Measurements from ENCODE around the gene VIPR2. TPM values are rescaled to one million over a fixed set of nuclear protein-coding genes. Genes with fewer than 3 reads are reported as not detected.

VIPR2 gene
- total RNA-seq (0.91 TPM), polyA plus RNA-seq (ENCODE audit: insufficient read depth, low read depth, low replicate concordance) (1.3 TPM)
- long read RNA-seq, donor 1, result 0 reads
- long read RNA-seq, donor 2, partial matches to known transcripts, result 0 of 1 reads
- long read RNA-seq, donor 2, other reads (novel, unspliced or antisense), result 0 of 1 reads
- long read RNA-seq, donor 3, partial matches to known transcripts, result 0 of 1 reads
- long read RNA-seq, donor 3, other reads (novel, unspliced or antisense), result 0 of 1 reads
- long read RNA-seq, donor 4, result 0 reads
- long read RNA-seq, donor 5, result 0 reads
- long read RNA-seq, donor 6, result 0 reads
- long read RNA-seq, donor 7, partial matches to known transcripts, result 0 of 1 reads
- long read RNA-seq, donor 7, other reads (novel, unspliced or antisense), result 1 of 1 reads
- long read RNA-seq, donor 8, result 0 reads
- long read RNA-seq, donor 9, result 0 reads
- long read RNA-seq, donor 10, result 0 reads

GRCh38 chr7:159144758-159145489, at the start of gene VIPR2:
VIPR2 (minus strand) TSS chr7:159144867; CDS start chr7:159144771, 96 bp downstream.
- peak in 4 of 5 donors; percentile 37 to 71 (median 52) for DNase-seq
- no peak for FAIRE-seq
- H3K27me3 ChIP-seq (ENCODE audit: control insufficient read depth, insufficient read depth, low read length), result peaks cover 10% of the 10 kb centered on the region
- no peak within 1 kb of the TSS for H3K27ac ChIP-seq (ENCODE audit: low read depth in 2 of 2, low read length in 2 of 2)
- peak within 1 kb of the TSS; percentile 52 to 61 (median 59) for H3K4me3 ChIP-seq (ENCODE audit: low read length in 3 of 3)
- no peaks in the 10 kb centered on the region for H3K9me3 ChIP-seq (ENCODE audit: control insufficient read depth in 2 of 3, insufficient read depth in 1 of 3, low read length in 3 of 3)
- intact Hi-C loops (cut with DNase I), result no loop called here
- no peaks in the 10 kb centered on the region for H3K36me3 ChIP-seq (ENCODE audit: control insufficient read depth in 2 of 3, insufficient read depth in 3 of 3, low read length in 3 of 3)
- no peak for TF ChIP-seq CTCF (IDR thresholded peaks at IDR 0.05; ENCODE audit: borderline replicate concordance, extremely low read depth, insufficient read depth)
- H3K9ac ChIP-seq (ENCODE audit: low read length in 3 of 3), result no peak within 1 kb of the TSS
- H3K4me1 ChIP-seq (ENCODE audit: control insufficient read depth in 2 of 3, insufficient read depth in 2 of 3, low read depth in 1 of 3, low read length in 3 of 3), result peaks cover 0 to 4% (median 0%) of the 10 kb centered on the region in 3 donors

- FAIRE-seq (no peak), DNase-seq (peak in 3 of 5 donors; percentile 50 to 60 (median 55))
- H3K4me3 ChIP-seq (ENCODE audit: low read length in 3 of 3), result no peak overlapping the region
- no peak overlapping the region for H3K27ac ChIP-seq (ENCODE audit: low read depth in 2 of 2, low read length in 2 of 2)
- no peak for TF ChIP-seq CTCF (IDR thresholded peaks at IDR 0.05; ENCODE audit: borderline replicate concordance, extremely low read depth, insufficient read depth)
- H3K36me3 ChIP-seq (ENCODE audit: control insufficient read depth in 2 of 3, insufficient read depth in 3 of 3, low read length in 3 of 3), result no peaks in the 10 kb centered on the region
- intact Hi-C loops (cut with DNase I), result no loop called here
- peaks cover 0 to 3% (median 0%) of the 10 kb centered on the region in 3 donors for H3K9me3 ChIP-seq (ENCODE audit: control insufficient read depth in 2 of 3, insufficient read depth in 1 of 3, low read length in 3 of 3)
- H3K27me3 ChIP-seq (ENCODE audit: control insufficient read depth, insufficient read depth, low read length), result no peaks in the 10 kb centered on the region
- H3K4me1 ChIP-seq (ENCODE audit: control insufficient read depth in 2 of 3, insufficient read depth in 2 of 3, low read depth in 1 of 3, low read length in 3 of 3), result peaks cover 0 to 9% (median 0%) of the 10 kb centered on the region in 3 donors
- no peak overlapping the region for H3K9ac ChIP-seq (ENCODE audit: low read length in 3 of 3)
These were observed 49.0 kb upstream of the VIPR2 start for GRCh38 chr7:159193543-159194090.

- H3K27ac ChIP-seq (ENCODE audit: low read depth in 2 of 2, low read length in 2 of 2), result no peak overlapping the region
- TF ChIP-seq CTCF (IDR thresholded peaks at IDR 0.05; ENCODE audit: borderline replicate concordance, extremely low read depth, insufficient read depth), result no peak
- DNase-seq (peak in 2 of 5 donors; percentile 52 to 74), FAIRE-seq (no peak)
- H3K4me1 ChIP-seq (ENCODE audit: control insufficient read depth in 2 of 3, insufficient read depth in 2 of 3, low read depth in 1 of 3, low read length in 3 of 3), result peaks cover 0 to 9% (median 0%) of the 10 kb centered on the region in 3 donors
- peaks cover 0 to 6% (median 3%) of the 10 kb centered on the region in 3 donors for H3K9me3 ChIP-seq (ENCODE audit: control insufficient read depth in 2 of 3, insufficient read depth in 1 of 3, low read length in 3 of 3)
- no peak overlapping the region for H3K4me3 ChIP-seq (ENCODE audit: low read length in 3 of 3)
- intact Hi-C loops (cut with DNase I), result no loop called here
- no peak overlapping the region for H3K9ac ChIP-seq (ENCODE audit: low read length in 3 of 3)
- H3K27me3 ChIP-seq (ENCODE audit: control insufficient read depth, insufficient read depth, low read length), result no peaks in the 10 kb centered on the region
- no peaks in the 10 kb centered on the region for H3K36me3 ChIP-seq (ENCODE audit: control insufficient read depth in 2 of 3, insufficient read depth in 3 of 3, low read length in 3 of 3)
These were observed 48.2 kb upstream of the VIPR2 start for GRCh38 chr7:159192725-159193453.

All from kidney (tissue), 22 donors.